Heart left ventricle (tissue), 16 donors: ENCODE data around the gene TMEM204. TPM values are rescaled to one million over a fixed set of nuclear protein-coding genes. Genes with fewer than 3 reads are reported as not detected.
A peak's percentile ranks its signal among the peaks of the same experiment; 100 is the strongest.

Experiments
- ATAC-seq, 4 donors: fragments of 200-7000 bp; cut with Tn5 transposase; one replicate each; pipeline ENCODE4 v1.9.1; 2020 to 2022; ENCODE audit warnings: moderate library complexity in 4 of 4, mild to moderate bottlenecking in 3 of 4, moderate number of reproducible peaks in 1 of 4
- DNase-seq, 5 donors: peaks; one replicate each; pipeline ENCODE4 v3.0.0-alpha.2; 2020
- H3K27ac ChIP-seq, 12 donors: fragments of 200-600 bp; sonication (generic) in 4 of 12; one replicate each; pipeline versions ENCODE4 v1.5.0 to v1.8.0; 2016 to 2022; ENCODE audit warnings: mild to moderate bottlenecking in 2 of 12
- H3K27me3 ChIP-seq, 9 donors: fragments of 200-600 bp; sonication (generic) in 2 of 9; one replicate each; pipeline versions ENCODE4 v1.5.1 to v1.8.0; 2016 to 2022; ENCODE audit warnings: mild to moderate bottlenecking in 3 of 9
- H3K36me3 ChIP-seq, 9 donors: fragments of 200-600 bp; sonication (generic) in 2 of 9; one replicate each; pipeline versions ENCODE4 v1.5.0 to v1.8.0; 2018 to 2022; ENCODE audit warnings: mild to moderate bottlenecking in 2 of 9
- H3K4me1 ChIP-seq, 12 donors: fragments of 200-600 bp; sonication (generic) in 4 of 12; one replicate each; pipeline versions ENCODE4 v1.5.0 to v1.8.0; 2016 to 2022; ENCODE audit warnings: mild to moderate bottlenecking in 3 of 12
- H3K4me3 ChIP-seq, 12 donors: fragments of 200-600 bp; sonication (generic) in 4 of 12; one replicate each; pipeline versions ENCODE4 v1.5.0 to v1.8.0; 2017 to 2022; ENCODE audit warnings: mild to moderate bottlenecking in 9 of 12, moderate library complexity in 4 of 12
- H3K9me3 ChIP-seq, 12 donors: fragments of 200-600 bp; sonication (generic) in 4 of 12; one replicate each; pipeline versions ENCODE4 v1.5.0 to v1.8.0; 2016 to 2022; ENCODE audit warnings: mild to moderate bottlenecking in 1 of 12
- POLR2A ChIP-seq, 2 donors: fragments of 450-650 bp; IDR thresholded peaks; one replicate each; pipeline ENCODE4 v1.6.1; 2017; ENCODE audit warnings: antibody characterized with exemption in 2 of 2, mild to moderate bottlenecking in 2 of 2, moderate library complexity in 2 of 2
- WGBS, 4 donors: extraction: QIAGEN DNeasy Blood & Tissue Kit in 2 of 4; methylation state at CpG; one replicate each; pipeline versions ENCODE4 v1.1.5 to v1.1.7; 2013 to 2018; 5-methylcytosine and 5-hydroxymethylcytosine counted together
- intact Hi-C, 10 donors: fragments of 100-400 bp; cut with DNase I; formaldehyde crosslinking; loops; one replicate each; pipeline versions ENCODE4 v1.11.1 to v1.14.2; 2022
- polyA plus RNA-seq, 2 donors: library from polyadenylated mRNA; stranded (reverse); fragments of 200-250 nt; gene quantifications; one replicate each; pipeline ENCODE4 v1.2.3, GENCODE V29; 2013
- total RNA-seq, 9 donors: library from RNA; depleted of rRNA in 2 of 9; stranded (reverse); fragments of >200 nt in 2 of 9; fragmentation: NEBNext Ultra II Directional in 3 of 9; extraction: Animal tissue kit (Norgen Biotek cat#: 25700) in 3 of 9; gene quantifications; one replicate each; pipeline versions ENCODE4 v1.1.0 to v1.2.4, GENCODE V29; 2016 to 2023
- TF ChIP-seq, protein P1 (sequence below), 12 donors: fragments of 200-600 bp; sonication (generic) in 4 of 12; IDR thresholded peaks; one replicate each; pipeline versions ENCODE4 v1.5.0 to v1.8.0; 2018 to 2022; ENCODE audit warnings: antibody characterized with exemption in 12 of 12, mild to moderate bottlenecking in 5 of 12
- donor health status: ischemic (EF 13 %, LVEDD 7.1; RV severe dilation, severe dysfunction).
- donor health status: healthy with polysubstance abuse.
- donor health status: DM: no; HTN: yes; CAD: no.
- donor health status: DM: no; HTN: no; CAD: no.
- donor health status: ischemic (EF 25% LVEDD 6.9; RV normal size, moderate dysfunction).
- donor health status: ischemic (EF 25% LVEDD 5.7; RV mildly dilated, moderate dysfunction).
- donor health status: healthy.
- donor health status: DM: yes; HTN: yes; CAD: no.
- donor health status: ischemic (EF 35%, LVEDD 5.7; RV mildly dilated, moderate dysfunction).
- donor health status: nonischemic (EF 11% LVEDD 7.7; RV severe dilation, severe dysfunction).
- donor health status: DM: yes; HTN: yes; CAD: no.
- donor health status: PGD.
- donor health status: ischemic (EF 29% LVEDD 5.4; RV normal size, mild dysfunction).
- donor health status: nonischemic (EF 23%, LVEDD 6.1; RV moderate dilation, normal function).

The TMEM204 gene
- total and polyA plus RNA-seq, 11 donors: 14.0 to 64.2 (median 20.2) TPM

DNA sequence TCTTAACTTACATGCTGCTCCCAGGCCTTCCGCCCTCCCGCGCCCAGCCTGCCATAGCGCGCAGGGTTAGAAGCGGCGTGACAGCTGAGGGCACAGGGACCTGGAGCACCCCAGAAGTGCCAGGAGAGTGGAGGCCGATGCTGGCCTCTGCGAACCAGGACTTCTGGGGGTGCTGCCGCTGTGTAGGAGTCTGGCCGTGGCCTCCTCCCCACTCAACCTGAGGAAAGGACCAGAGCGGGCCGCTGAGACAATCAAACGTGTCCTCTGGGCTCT, 1.9 kb upstream of the TMEM204 start:
- WGBS, 4 donors: 56 to 77% (median 63%) methylated on average over 14 of the region's 14 CpGs
- peak in 2 of 5 donors; percentile 10 to 68 for DNase-seq
- H3K27me3 ChIP-seq: peaks cover 0 to 17% (median 0%) of the 10 kb centered on the region in 9 donors
- peak overlapping the region in 11 of 12 donors; percentile 6 to 93 (median 88) for H3K4me3 ChIP-seq
- H3K9me3 ChIP-seq: no peaks in the 10 kb centered on the region
- peaks cover 0 to 13% (median 7%) of the 10 kb centered on the region in 9 donors for H3K36me3 ChIP-seq
- intact Hi-C loops: loop anchor here in 4 of 10 donors (1.0 to 5.0 kb wide), 3 partner anchors 39 to 81 kb away; partner anchors contain the start of genes TELO2 (in 2 of the 4), CRAMP1 (in 1 of the 4) and IFT140 (in 1 of the 4)
- TF ChIP-seq POLR2A (IDR thresholded peaks at IDR 0.05): no peak
- TF ChIP-seq, protein P1, sequence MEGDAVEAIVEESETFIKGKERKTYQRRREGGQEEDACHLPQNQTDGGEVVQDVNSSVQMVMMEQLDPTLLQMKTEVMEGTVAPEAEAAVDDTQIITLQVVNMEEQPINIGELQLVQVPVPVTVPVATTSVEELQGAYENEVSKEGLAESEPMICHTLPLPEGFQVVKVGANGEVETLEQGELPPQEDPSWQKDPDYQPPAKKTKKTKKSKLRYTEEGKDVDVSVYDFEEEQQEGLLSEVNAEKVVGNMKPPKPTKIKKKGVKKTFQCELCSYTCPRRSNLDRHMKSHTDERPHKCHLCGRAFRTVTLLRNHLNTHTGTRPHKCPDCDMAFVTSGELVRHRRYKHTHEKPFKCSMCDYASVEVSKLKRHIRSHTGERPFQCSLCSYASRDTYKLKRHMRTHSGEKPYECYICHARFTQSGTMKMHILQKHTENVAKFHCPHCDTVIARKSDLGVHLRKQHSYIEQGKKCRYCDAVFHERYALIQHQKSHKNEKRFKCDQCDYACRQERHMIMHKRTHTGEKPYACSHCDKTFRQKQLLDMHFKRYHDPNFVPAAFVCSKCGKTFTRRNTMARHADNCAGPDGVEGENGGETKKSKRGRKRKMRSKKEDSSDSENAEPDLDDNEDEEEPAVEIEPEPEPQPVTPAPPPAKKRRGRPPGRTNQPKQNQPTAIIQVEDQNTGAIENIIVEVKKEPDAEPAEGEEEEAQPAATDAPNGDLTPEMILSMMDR (IDR thresholded peaks at IDR 0.05): no peak
- H3K4me1 ChIP-seq: peaks cover 14 to 82% (median 64%) of the 10 kb centered on the region in 12 donors
- no peak for ATAC-seq
- peak overlapping the region; percentile 92 to 99 (median 96) for H3K27ac ChIP-seq

DNA sequence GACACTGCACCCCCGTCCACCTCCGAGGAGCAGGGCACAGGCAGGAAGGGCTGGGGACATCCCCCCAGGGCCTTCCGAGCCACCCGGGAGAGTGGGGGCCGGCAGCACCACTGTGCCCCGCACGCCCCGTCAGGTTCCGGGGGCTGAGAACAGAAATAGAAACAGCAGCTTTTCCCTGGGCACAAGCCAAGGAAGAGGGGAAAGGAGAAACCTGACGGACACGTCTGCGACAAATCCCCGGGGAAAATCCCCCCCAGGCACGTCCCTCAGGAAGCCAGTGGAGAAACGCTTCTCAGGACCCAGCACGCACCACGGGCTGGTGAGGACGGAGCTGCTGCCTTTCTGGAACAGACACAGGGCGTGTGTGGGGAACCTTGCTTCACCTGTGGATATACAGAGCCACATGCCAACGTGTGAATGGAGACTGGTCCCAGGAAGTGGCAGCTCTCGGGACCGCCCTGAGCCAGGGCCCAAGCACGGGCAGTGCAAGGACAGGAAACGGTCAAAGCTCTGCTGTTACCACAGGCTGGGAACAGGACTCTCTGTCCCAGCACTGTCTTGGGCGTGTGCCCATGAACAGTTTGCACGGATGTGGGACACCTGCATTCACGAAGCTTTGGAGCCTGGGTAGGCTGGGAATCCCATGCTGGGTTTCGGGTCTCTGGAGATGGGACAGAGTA, 1.2 kb upstream of the TMEM204 start:
- peak overlapping the region in 11 of 12 donors; percentile 9 to 93 (median 88) for H3K4me3 ChIP-seq

DNA sequence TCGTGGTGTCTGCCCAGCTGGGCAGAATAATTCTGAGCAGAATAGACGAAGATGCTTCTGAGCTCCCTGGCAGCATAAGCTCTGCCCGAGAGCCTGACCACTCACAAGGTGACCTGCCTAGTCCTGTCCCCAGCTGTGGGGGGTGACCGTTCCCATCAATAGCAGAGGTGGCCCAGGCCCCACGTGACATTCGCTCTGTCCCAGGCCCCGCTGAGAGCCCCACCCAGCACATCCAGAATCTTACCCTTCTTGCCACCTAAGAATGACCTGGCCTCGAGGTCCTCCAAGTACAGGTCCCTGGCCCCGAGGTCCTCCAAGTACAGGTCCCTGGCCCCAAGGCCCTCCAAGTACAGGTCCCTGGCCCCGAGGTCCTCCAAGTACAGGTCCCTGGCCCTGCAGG, 695 bp upstream of the TMEM204 start:
- ATAC-seq (peak; percentile 0 to 12 (median 4)), DNase-seq (peak in 2 of 5 donors; percentile 19 to 60)
- intact Hi-C loops: loop anchor here in 4 of 10 donors (1.0 to 5.0 kb wide), 5 partner anchors 11 to 80 kb away; partner anchors contain the start of genes TELO2 (in 2 of the 4), CRAMP1 (in 1 of the 4) and IFT140 (in 1 of the 4)
- Histone ChIP-seq H3K36me3 (peaks cover 0 to 25% (median 19%) of the 10 kb centered on the region in 9 donors), H3K4me1 (peaks cover 8 to 83% (median 65%) of the 10 kb centered on the region in 12 donors), H3K27me3 (peaks cover 0 to 17% (median 0%) of the 10 kb centered on the region in 9 donors), H3K9me3 (no peaks in the 10 kb centered on the region), H3K27ac (peak overlapping the region; percentile 92 to 99 (median 96)), H3K4me3 (peak overlapping the region in 11 of 12 donors; percentile 66 to 93 (median 88))
- WGBS, 4 donors: 31 to 47% (median 39%) methylated on average over 9 to 10 of the region's 10 CpGs
- no peak for TF ChIP-seq POLR2A (IDR thresholded peaks at IDR 0.05)
- TF ChIP-seq, protein P1 (IDR thresholded peaks at IDR 0.05): no peak

More for the DNA sequence above, 1.2 kb upstream of the TMEM204 start:
- ATAC-seq (peak; percentile 76 to 90 (median 78)), DNase-seq (peak; percentile 58 to 94 (median 89))
- intact Hi-C loops: loop anchor here in 3 of 10 donors (1.0 to 5.0 kb wide), 4 partner anchors 13 to 80 kb away; partner anchors contain the start of genes TELO2 (in 2 of the 3), CRAMP1 (in 1 of the 3) and IFT140 (in 1 of the 3)
- 9 to 17% (median 13%) methylated on average over 27 to 28 of the region's 28 CpGs for WGBS, 4 donors
- TF ChIP-seq, protein P1 (IDR thresholded peaks at IDR 0.05): no peak
- peak in 1 of 2 donors; percentile 52 for TF ChIP-seq POLR2A (IDR thresholded peaks at IDR 0.05)
- H3K36me3 ChIP-seq: peaks cover 0 to 19% (median 14%) of the 10 kb centered on the region in 9 donors
- H3K27ac ChIP-seq: peak overlapping the region; percentile 92 to 99 (median 96)
- no peaks in the 10 kb centered on the region for H3K9me3 ChIP-seq
- peaks cover 0 to 17% (median 0%) of the 10 kb centered on the region in 9 donors for H3K27me3 ChIP-seq
- H3K4me1 ChIP-seq: peaks cover 10 to 83% (median 65%) of the 10 kb centered on the region in 12 donors
